Mucosa of rectum (tissue), 2 donors: ENCODE data around the gene TRIM65.

Experiments used
- H3K27ac ChIP-seq, 2 donors: one replicate each; pipeline ENCODE4 v1.7.0; 2013; ENCODE audit warnings: inconsistent platforms in 2 of 2, low read depth in 2 of 2, low read length in 2 of 2
- H3K27me3 ChIP-seq, 2 donors: one replicate each; pipeline ENCODE4 v1.7.0; 2013; ENCODE audit warnings: low read length in 2 of 2; ENCODE audit not compliant: control insufficient read depth in 2 of 2, insufficient read depth in 2 of 2
- H3K36me3 ChIP-seq, 2 donors: one replicate each; pipeline ENCODE4 v1.7.0; 2013; ENCODE audit warnings: low read length in 2 of 2; ENCODE audit not compliant: control insufficient read depth in 2 of 2, insufficient read depth in 2 of 2
- H3K4me1 ChIP-seq, 2 donors: one replicate each; pipeline ENCODE4 v1.7.0; 2013; ENCODE audit warnings: low read length in 2 of 2, mild to moderate bottlenecking in 1 of 2; ENCODE audit not compliant: control insufficient read depth in 2 of 2, insufficient read depth in 2 of 2
- H3K4me3 ChIP-seq, 2 donors: one replicate each; pipeline ENCODE4 v1.7.0; 2013; ENCODE audit warnings: low read length in 2 of 2
- H3K9ac ChIP-seq, 2 donors: one replicate each; pipeline ENCODE4 v1.7.0; 2013; ENCODE audit warnings: low read length in 2 of 2, low read depth in 1 of 2, mild to moderate bottlenecking in 1 of 2
- H3K9me3 ChIP-seq, 2 donors: one replicate each; pipeline ENCODE4 v1.7.0; 2013; ENCODE audit warnings: low read length in 2 of 2; ENCODE audit not compliant: control insufficient read depth in 2 of 2
- donor health status: healthy.
- donor health status: Normal muscosa, but diverticular disease.

Gene TRIM65

DNA sequence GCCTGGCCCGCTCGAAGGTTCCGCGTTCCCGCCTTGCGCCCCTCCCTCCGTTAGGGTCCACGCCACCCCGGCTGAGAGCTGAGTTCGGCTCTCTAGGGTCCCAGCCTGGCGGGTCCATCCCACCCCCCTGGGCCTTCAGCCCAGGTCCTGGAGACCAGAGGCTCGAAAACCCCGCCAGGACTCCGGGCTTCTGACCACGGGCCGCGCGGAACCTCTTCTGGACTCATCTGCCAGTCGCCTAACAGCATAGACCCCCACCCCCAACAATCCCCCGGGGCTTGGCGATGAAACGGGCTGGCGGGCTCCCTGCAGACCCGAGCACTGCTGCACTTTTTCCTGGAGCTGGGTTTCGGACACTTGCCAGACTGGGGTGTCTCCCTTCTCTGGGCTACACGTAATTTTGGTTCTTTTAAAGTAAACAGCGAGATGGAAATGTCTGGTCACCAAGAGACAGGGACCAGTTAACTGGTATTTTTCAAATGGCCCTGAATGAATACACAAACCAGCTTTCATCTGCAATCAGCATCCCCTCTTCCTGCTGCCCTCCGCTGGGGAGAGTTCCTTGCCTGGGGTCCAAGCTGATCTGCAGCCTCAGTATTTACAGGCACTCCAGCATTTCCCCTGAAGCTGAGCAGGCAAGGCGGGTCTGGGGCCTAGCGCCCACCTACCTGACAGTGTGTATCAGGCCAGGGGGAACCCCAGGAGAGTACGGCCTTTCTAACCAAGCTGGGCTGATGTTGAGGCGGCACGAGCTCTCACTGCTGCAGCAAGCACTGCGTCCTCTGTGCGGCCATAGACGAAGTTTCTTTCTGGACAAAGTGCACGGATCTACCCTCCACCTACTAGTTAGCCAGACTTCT, 639 bp upstream of the TRIM65 start:
- peak overlapping the region in 1 of 2 donors; percentile 87 for H3K9ac ChIP-seq
- peak overlapping the region; percentile 26 to 88 for H3K4me3 ChIP-seq
- no peaks in the 10 kb centered on the region for H3K9me3 ChIP-seq
- H3K4me1 ChIP-seq, result peaks cover 17 to 18% of the 10 kb centered on the region in 2 donors
- H3K36me3 ChIP-seq, result peaks cover 19 to 32% of the 10 kb centered on the region in 2 donors
- peak overlapping the region; percentile 88 to 91 for H3K27ac ChIP-seq
- no peaks in the 10 kb centered on the region for H3K27me3 ChIP-seq

DNA sequence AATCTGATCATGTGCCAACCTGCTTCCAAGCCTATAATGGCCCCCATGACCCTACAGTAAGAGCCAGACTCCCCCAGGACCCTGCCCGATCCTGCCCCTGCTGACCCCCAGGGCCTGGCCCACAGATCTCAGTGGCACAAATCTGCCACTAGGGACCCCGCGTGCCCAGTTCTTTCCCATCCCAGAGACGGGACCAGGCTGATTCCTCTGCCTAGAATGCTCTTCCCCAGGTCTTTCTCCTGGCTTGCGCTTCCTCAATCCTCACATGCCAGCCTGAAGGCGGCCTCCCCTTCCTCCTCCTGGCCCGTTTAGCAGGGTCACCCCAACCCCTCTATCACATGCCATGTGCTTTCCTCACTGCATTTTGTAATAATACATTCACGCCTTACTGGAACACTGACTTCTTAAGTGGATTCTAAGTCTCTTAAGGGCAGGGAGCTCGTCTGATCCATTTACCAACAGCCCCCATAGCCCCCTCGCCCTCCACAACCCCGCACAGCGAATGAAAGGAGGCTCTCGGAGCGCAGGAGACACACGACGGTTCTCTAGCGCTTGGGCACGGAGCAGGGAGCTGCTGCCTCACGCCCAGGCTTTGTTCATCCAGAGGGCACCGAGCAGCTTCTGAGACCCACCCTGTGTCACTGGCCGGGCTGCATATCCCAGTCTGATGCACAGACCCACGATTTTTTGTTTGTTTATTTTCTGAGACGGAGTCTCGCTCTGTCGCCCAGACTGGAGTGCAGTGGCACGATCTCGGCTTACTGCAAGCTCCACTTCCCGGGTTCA, 1.2 kb downstream of the TRIM65 start:
- Histone ChIP-seq H3K9ac (peak overlapping the region; percentile 49 to 87), H3K9me3 (no peaks in the 10 kb centered on the region), H3K27ac (peak overlapping the region; percentile 9 to 32), H3K27me3 (no peaks in the 10 kb centered on the region), H3K4me3 (peak overlapping the region; percentile 76 to 88), H3K4me1 (peaks cover 17 to 18% of the 10 kb centered on the region in 2 donors), H3K36me3 (peaks cover 27 to 35% of the 10 kb centered on the region in 2 donors)

DNA sequence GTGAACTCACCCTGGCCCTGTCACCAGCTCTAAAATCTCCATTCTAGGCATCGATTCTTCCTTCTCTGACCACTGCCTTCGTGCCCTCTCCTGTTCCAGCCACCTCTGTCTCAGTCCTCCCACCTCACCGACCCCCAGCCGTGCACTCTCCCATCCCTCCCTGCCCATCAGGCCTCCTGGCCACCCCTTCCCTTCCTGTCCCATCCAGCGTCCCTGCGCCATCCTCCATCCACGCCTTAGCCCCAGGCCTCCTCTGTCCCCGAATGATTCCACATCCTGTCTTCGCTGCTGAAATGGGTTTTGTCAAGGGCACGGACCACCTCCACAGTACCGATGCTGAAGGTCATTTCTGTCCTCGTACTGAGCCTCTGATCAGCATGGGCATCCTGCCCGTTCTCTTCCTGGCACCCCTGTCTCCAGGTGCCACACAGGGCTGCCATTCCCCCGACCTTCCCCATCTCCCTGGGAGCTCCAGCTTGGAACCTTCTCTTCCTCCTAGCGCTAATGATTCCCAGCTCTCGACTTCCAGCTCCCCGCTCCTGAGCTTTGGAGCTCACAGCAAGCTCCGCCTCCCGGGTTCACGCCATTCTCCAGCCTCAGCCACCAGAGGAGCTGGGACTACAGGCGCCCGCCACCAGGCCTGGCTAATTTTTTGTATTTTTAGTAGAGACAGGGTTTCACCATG, 2.6 kb downstream of the TRIM65 start:
- Histone ChIP-seq H3K9me3 (no peaks in the 10 kb centered on the region), H3K27ac (no peak overlapping the region), H3K36me3 (peaks cover 18 to 31% of the 10 kb centered on the region in 2 donors), H3K4me3 (no peak overlapping the region), H3K4me1 (peaks cover 17 to 18% of the 10 kb centered on the region in 2 donors), H3K27me3 (no peaks in the 10 kb centered on the region), H3K9ac (no peak overlapping the region)

DNA sequence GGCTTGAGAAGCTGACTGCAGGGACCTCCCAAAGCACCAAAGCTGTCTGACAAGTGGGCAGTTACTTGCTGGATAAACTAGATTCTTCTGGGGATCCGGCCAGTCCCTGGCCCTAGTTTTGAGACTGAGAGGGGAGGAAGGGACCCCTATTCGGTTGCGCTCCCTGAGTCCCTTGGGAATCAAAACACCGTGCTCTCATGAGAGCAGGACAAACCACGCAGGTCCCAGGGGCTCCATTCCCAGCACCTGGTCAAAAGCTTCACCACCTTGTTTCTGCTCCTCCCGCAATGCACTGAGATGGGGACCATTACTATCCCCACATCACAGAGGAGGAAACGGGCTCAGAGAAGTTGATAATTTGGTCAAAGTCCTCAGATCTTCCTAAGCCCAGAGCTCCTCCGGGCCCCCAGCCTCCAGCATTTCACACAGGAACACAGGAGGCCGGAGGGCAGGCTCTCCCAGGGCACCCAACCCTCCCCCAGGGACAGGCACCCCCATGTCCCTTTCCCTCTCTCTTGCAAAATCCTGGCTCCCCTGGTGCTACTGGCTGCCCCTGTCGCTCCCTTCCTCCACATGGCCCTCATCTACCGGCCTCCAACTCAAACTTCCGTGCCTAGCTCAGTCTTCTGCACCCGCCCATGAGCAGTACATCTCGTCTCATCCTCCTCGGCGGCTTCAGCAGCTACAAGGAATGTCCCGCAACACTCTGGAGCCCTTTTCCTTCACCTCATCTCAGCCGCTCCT, 3.3 kb downstream of the TRIM65 start:
- no peaks in the 10 kb centered on the region for H3K9me3 ChIP-seq
- H3K36me3 ChIP-seq, result peaks cover 11 to 26% of the 10 kb centered on the region in 2 donors
- H3K9ac ChIP-seq, result no peak overlapping the region
- H3K27ac ChIP-seq, result no peak overlapping the region
- H3K4me1 ChIP-seq, result peaks cover 17 to 18% of the 10 kb centered on the region in 2 donors
- no peak overlapping the region for H3K4me3 ChIP-seq
- no peaks in the 10 kb centered on the region for H3K27me3 ChIP-seq

DNA sequence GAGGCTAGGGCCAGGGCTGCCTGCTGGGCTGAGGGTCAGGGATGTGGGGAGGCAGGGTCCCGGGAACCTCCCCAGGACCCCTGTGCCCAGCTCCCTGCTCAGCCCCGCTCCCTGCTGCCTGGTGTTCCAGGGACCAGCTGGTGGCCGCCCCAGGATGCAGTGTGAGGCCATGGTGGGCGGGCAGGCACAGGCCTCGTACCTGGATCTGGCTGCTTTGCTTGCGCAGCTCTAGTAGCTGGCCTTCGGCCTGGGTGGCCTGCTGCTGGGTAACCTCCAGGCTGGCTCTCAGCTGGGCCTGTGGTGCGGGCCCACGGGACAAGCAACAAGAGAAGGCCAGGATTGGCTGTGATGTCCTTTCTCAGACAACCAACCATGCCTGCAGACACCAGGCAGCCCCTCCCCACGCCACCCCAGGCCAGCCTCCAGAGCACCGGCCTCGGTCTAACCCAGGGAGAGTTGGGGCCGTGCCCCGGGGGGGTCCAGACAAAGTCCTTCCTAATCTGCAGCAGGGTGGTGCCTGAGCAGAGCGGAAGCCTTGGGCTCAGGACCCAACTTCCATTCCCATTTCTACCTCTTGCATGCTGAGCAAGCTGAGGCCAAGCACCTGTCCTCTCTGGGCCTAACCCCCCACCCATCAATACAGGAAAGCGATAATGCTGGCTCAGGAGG, 4.1 kb downstream of the TRIM65 start:
- no peak overlapping the region for H3K9ac ChIP-seq
- no peaks in the 10 kb centered on the region for H3K9me3 ChIP-seq
- H3K36me3 ChIP-seq, result peaks cover 11 to 24% of the 10 kb centered on the region in 2 donors
- H3K4me3 ChIP-seq, result no peak overlapping the region
- peaks cover 17 to 18% of the 10 kb centered on the region in 2 donors for H3K4me1 ChIP-seq
- H3K27ac ChIP-seq, result no peak overlapping the region
- H3K27me3 ChIP-seq, result no peaks in the 10 kb centered on the region

DNA sequence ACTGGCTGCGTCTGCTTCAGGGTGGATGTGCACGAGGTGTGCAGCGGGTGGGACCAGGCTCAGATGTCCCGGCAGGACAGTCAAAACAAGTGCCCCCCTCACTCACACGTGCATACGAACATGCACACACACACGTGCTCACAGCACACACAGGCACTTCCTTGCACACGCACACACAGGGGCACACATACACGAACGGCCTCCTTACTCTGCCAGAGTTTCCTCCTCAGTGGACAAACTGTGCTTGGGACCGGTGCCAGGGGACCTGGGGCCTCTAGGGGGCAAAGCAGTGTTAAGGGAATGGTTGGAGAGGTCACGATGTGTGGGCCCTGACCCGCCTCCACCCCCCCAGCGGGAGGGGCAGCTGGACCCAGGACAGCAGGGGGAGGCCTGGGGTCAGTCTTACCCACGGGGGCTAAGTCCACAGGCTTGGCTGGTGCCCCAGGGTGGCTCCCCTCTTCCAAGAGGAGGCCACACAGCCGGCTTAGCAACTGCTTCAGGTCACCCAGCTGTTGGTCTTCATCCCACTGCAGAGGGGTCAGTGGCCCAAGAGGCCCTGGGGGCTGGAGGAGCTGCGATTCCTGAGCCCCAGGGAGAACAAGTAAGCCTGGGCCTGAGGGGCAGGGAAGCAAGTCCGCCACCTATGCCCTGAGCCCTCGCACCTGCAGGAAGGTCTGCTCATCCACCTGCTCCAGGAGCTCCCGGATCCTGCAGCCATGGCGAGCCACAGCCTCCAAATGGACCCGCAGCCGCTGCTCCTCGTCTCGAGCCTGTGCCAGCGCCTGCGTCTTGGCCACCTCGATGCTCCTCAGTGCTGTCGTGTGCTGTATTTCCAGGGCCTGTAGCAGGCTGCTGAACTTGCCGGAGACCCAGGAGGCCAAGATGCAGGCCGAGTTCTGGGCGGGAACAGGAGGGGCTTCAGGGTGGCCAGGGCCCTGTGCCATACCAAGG, 4.9 kb downstream of the TRIM65 start:
- Histone ChIP-seq H3K9me3 (no peaks in the 10 kb centered on the region), H3K4me3 (no peak overlapping the region), H3K9ac (no peak overlapping the region), H3K36me3 (peaks cover 11 to 24% of the 10 kb centered on the region in 2 donors), H3K4me1 (peaks cover 13 to 14% of the 10 kb centered on the region in 2 donors), H3K27ac (no peak overlapping the region), H3K27me3 (no peaks in the 10 kb centered on the region)

DNA sequence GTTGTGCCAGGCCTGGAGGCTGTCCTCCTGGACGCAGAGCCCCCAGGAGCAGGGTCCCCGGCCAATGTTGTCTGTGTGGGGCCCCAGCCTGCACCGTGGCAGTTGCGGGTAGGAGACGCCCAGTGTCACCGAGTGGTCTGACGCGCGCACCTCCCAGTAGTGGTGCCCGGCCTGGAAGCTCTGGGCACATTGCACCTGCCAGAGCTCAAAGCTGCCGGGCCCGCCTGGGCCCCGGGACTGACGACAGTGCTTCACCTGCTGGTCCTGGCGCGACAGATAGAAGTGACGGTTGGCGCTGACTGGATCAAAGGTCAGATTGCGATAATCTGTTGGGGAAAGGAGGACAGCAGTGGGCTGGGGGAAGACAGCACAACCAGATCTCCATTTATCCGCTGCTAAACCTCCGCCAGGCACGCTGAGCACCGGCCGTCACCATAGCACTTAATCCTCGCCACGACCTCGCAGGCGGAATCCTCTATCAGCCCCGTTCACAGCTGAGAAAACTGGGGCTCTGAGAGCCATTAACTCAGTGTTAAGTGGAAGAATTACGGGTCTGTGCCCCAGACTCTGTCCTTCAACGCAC, 5.6 kb downstream of the TRIM65 start:
- no peaks in the 10 kb centered on the region for H3K27me3 ChIP-seq
- no peaks in the 10 kb centered on the region for H3K9me3 ChIP-seq
- H3K36me3 ChIP-seq, result peaks cover 11 to 24% of the 10 kb centered on the region in 2 donors
- H3K9ac ChIP-seq, result no peak overlapping the region
- H3K27ac ChIP-seq, result no peak overlapping the region
- peaks cover 13 to 14% of the 10 kb centered on the region in 2 donors for H3K4me1 ChIP-seq
- H3K4me3 ChIP-seq, result no peak overlapping the region

DNA sequence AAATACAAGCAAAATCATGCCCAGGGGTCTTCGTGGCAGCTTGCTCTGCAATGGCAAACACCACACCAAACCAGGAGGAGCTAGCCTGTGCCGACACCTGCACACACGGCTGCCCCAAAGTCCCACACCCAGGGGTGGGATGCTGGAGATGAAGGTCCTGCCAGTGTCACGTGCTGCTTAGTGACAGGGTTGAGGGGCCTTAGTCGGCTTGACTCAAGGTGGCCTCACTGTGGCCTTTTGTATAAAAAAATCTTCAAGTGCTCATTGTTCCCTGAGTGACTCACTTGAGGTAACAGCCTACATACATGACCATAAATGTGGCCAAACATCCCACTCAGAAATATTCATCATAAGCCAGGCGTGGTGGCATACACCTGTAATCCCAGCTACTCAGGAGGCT, 7.3 kb downstream of the TRIM65 start:
- Histone ChIP-seq H3K27ac (no peak overlapping the region), H3K27me3 (no peaks in the 10 kb centered on the region), H3K36me3 (peaks cover 11 to 24% of the 10 kb centered on the region in 2 donors)

More for the DNA sequence above, 7.3 kb downstream of the TRIM65 start:
- Histone ChIP-seq H3K4me1 (peaks cover 0 to 2% of the 10 kb centered on the region in 2 donors), H3K9ac (no peak overlapping the region), H3K9me3 (no peaks in the 10 kb centered on the region), H3K4me3 (no peak overlapping the region)
